ENCODE data around the gene GALNT3.

Gene GALNT3

GRCh38 chr2:165795011-165795410, 964 bp upstream of the GALNT3 start:
- DNase-seq, result no peak

GRCh38 chr2:165794536-165794928, 485 bp upstream of the GALNT3 start:
- peak; percentile 2 for DNase-seq

GRCh38 chr2:165793161-165793778, 777 bp downstream of the GALNT3 start:
- no peak for DNase-seq

- DNase-seq, result no peak
These were observed 2.0 kb downstream of the GALNT3 start for GRCh38 chr2:165792104-165792454.

GRCh38 chr2:165791421-165792103, 2.5 kb downstream of the GALNT3 start:
- DNase-seq, result no peak

- DNase-seq, result no peak
These were observed 3.6 kb downstream of the GALNT3 start for GRCh38 chr2:165790466-165790865.

- no peak for DNase-seq
These were observed 6.7 kb downstream of the GALNT3 start for GRCh38 chr2:165787334-165787733.

GRCh38 chr2:165779706-165780105, 14.3 kb downstream of the GALNT3 start:
- no peak for DNase-seq

- no peak for DNase-seq
These were observed 15.2 kb downstream of the GALNT3 start for GRCh38 chr2:165778653-165779451.

- DNase-seq, result no peak
These were observed 15.9 kb downstream of the GALNT3 start for GRCh38 chr2:165778187-165778556.

- no peak for DNase-seq
These were observed 16.4 kb downstream of the GALNT3 start for GRCh38 chr2:165777522-165778186.

GRCh38 chr2:165776796-165777195, 17.3 kb downstream of the GALNT3 start:
- DNase-seq, result no peak

GRCh38 chr2:165776013-165776412, 18.0 kb downstream of the GALNT3 start:
- peak; percentile 80 for DNase-seq

GRCh38 chr2:165773684-165774083, 20.4 kb downstream of the GALNT3 start:
- no peak for DNase-seq

- DNase-seq, result no peak
These were observed 21.9 kb downstream of the GALNT3 start for GRCh38 chr2:165772183-165772582.

- no peak for DNase-seq
These were observed 27.6 kb downstream of the GALNT3 start for GRCh38 chr2:165766326-165766927.

GRCh38 chr2:165762723-165763122, 31.3 kb downstream of the GALNT3 start:
- DNase-seq, result no peak

GRCh38 chr2:165757906-165758675, 36.0 kb downstream of the GALNT3 start:
- peak; percentile 92 for DNase-seq

GRCh38 chr2:165746501-165746900, 47.5 kb downstream of the GALNT3 start:
- DNase-seq, result no peak

GRCh38 chr2:165745916-165746315, 48.1 kb downstream of the GALNT3 start:
- no peak for DNase-seq

- no peak for DNase-seq
These were observed 50.6 kb downstream of the GALNT3 start for GRCh38 chr2:165743442-165743841.

GRCh38 chr2:165725421-165725820, 68.6 kb downstream of the GALNT3 start:
- DNase-seq, result no peak
